DOHH2 (cell line): ENCODE data around the gene ATAD2B.

Experiments
- CTCF ChIP-seq: fragments of 200-600 bp; sonication (generic); IDR thresholded peaks from one replicate; pipeline ENCODE4 v1.5.1; 2014; ENCODE audit warnings: antibody characterized with exemption, mild to moderate bottlenecking, low read depth, low read length; ENCODE audit not compliant: poor library complexity, severe bottlenecking
- EZH2phosphoT487 ChIP-seq: fragments of 200-600 bp; sonication (generic); IDR thresholded peaks from 2 replicates; pipeline ENCODE4 v1.6.1; 2017; ENCODE audit warnings: borderline replicate concordance, mild to moderate bottlenecking, antibody characterized with exemption, low read length, moderate library complexity, mixed read lengths

- TF ChIP-seq CTCF (no peak), EZH2phosphoT487 (no peak)
These were observed 103.1 kb downstream of the ATAD2B start for GRCh38 chr2:23823863-23824262.
